Measurements from ENCODE around the gene ACSS3. TPM values are rescaled to one million over a fixed set of nuclear protein-coding genes. Genes with fewer than 3 reads are reported as not detected.
A peak's percentile ranks its signal among the peaks of the same experiment; 100 is the strongest.

Gene ACSS3
- polyA plus RNA-seq, 1 of the 3 experiments (the other 2 are of a cell fraction): 0.02 TPM

GRCh38 chr12:81300454-81300853 is 222.6 kb downstream of the ACSS3 start:
- ChIA-PET POLR2A (no interaction called here), CTCF (no interaction called here)
- Histone ChIP-seq H3K27ac (ENCODE audit: low read depth in 2 of 2, low read length in 1 of 2) (no peak overlapping the region), H2AFZ (ENCODE audit: low read depth) (no peak overlapping the region), H4K20me1 (ENCODE audit: insufficient read depth) (no peaks in the 10 kb centered on the region), H3K9me3 (no peaks in the 10 kb centered on the region), H3K9me2 (no peaks in the 10 kb centered on the region), H3K79me2 (ENCODE audit: insufficient read depth) (no peaks in the 10 kb centered on the region), H3K36me3 (replicated peaks in 1 of 2; ENCODE audit: control insufficient read depth in 1 of 2, insufficient read depth in 2 of 2, low read length in 1 of 2) (no peaks in the 10 kb centered on the region), H3K9ac (no peak overlapping the region), H3K27me3 (ENCODE audit: insufficient read depth) (no peaks in the 10 kb centered on the region), H3K4me3 (ENCODE audit: low read depth in 2 of 2, low read length in 1 of 2) (no peak overlapping the region), H3K4me2 (no peak overlapping the region), H3F3A (replicated peaks; ENCODE audit: insufficient read depth) (no peaks in the 10 kb centered on the region), H3K4me1 (ENCODE audit: control insufficient read depth in 1 of 2, insufficient read depth in 2 of 2, low read depth in 1 of 2, low read length in 1 of 2) (no peaks in the 10 kb centered on the region)
- no peak for DNase-seq
- TF ChIP-seq, protein P1, sequence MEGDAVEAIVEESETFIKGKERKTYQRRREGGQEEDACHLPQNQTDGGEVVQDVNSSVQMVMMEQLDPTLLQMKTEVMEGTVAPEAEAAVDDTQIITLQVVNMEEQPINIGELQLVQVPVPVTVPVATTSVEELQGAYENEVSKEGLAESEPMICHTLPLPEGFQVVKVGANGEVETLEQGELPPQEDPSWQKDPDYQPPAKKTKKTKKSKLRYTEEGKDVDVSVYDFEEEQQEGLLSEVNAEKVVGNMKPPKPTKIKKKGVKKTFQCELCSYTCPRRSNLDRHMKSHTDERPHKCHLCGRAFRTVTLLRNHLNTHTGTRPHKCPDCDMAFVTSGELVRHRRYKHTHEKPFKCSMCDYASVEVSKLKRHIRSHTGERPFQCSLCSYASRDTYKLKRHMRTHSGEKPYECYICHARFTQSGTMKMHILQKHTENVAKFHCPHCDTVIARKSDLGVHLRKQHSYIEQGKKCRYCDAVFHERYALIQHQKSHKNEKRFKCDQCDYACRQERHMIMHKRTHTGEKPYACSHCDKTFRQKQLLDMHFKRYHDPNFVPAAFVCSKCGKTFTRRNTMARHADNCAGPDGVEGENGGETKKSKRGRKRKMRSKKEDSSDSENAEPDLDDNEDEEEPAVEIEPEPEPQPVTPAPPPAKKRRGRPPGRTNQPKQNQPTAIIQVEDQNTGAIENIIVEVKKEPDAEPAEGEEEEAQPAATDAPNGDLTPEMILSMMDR (IDR thresholded peaks at IDR 0.05): no peak
- peak; percentile 79 for TF ChIP-seq REST (IDR thresholded peaks at IDR 0.05; ENCODE audit: low read depth, low read length)
- 30% methylated on average over 2 of the region's 2 CpGs for WGBS (ENCODE audit: low lambda C conversion rate)

DNA sequence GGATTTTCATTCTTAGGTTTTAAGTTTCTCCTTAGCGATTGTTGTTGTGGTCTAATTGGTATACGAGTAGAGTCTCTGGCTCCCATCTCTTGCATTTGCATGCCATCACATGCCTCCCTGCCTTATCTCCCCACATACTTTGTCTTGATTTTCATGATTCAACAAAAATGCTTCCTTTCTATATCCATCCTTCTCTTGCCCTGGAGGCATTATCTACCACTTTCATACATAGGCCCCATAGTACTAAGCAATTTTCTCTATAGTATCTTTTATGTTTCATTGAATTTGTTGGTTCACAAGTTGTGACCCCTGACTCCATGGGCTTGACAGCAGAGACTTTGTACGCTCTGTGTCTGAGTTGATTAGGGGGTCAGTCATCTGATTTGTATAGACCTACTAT is 226.1 kb downstream of the ACSS3 start:
- ChIA-PET POLR2A (no interaction called here), CTCF (no interaction called here)
- Histone ChIP-seq H3F3A (replicated peaks; ENCODE audit: insufficient read depth) (no peaks in the 10 kb centered on the region), H3K9me3 (no peaks in the 10 kb centered on the region), H3K4me1 (ENCODE audit: control insufficient read depth in 1 of 2, insufficient read depth in 2 of 2, low read depth in 1 of 2, low read length in 1 of 2) (no peaks in the 10 kb centered on the region), H3K4me3 (ENCODE audit: low read depth in 2 of 2, low read length in 1 of 2) (no peak overlapping the region), H3K4me2 (no peak overlapping the region), H3K27ac (ENCODE audit: low read depth in 2 of 2, low read length in 1 of 2) (no peak overlapping the region), H3K79me2 (ENCODE audit: insufficient read depth) (no peaks in the 10 kb centered on the region), H2AFZ (ENCODE audit: low read depth) (no peak overlapping the region), H4K20me1 (ENCODE audit: insufficient read depth) (no peaks in the 10 kb centered on the region), H3K36me3 (replicated peaks in 1 of 2; ENCODE audit: control insufficient read depth in 1 of 2, insufficient read depth in 2 of 2, low read length in 1 of 2) (no peaks in the 10 kb centered on the region), H3K9me2 (no peaks in the 10 kb centered on the region), H3K27me3 (ENCODE audit: insufficient read depth) (no peaks in the 10 kb centered on the region), H3K9ac (no peak overlapping the region)
- WGBS (ENCODE audit: low lambda C conversion rate): 26% methylated on average over 3 of the region's 3 CpGs
- DNase-seq: no peak
- TF ChIP-seq REST (IDR thresholded peaks at IDR 0.05; ENCODE audit: low read depth, low read length): no peak
- TF ChIP-seq RXRA (IDR thresholded peaks at IDR 0.05; ENCODE audit: borderline replicate concordance, low read depth): no peak
- no peak for TF ChIP-seq GATA2 (CRISPR knock-in tag; IDR thresholded peaks at IDR 0.05)
- TF ChIP-seq PBX3 (IDR thresholded peaks at IDR 0.05): no peak
- no peak for TF ChIP-seq EP300 (IDR thresholded peaks at IDR 0.05; ENCODE audit: borderline replicate concordance in 1 of 2, low read depth in 1 of 2, low read length in 1 of 2)
- TF ChIP-seq ZBTB33 (IDR thresholded peaks at IDR 0.05; ENCODE audit: borderline replicate concordance, low read depth): no peak
- TF ChIP-seq NRF1 (IDR thresholded peaks at IDR 0.05; ENCODE audit: low read depth, low read length): no peak
- TF ChIP-seq, protein P2, sequence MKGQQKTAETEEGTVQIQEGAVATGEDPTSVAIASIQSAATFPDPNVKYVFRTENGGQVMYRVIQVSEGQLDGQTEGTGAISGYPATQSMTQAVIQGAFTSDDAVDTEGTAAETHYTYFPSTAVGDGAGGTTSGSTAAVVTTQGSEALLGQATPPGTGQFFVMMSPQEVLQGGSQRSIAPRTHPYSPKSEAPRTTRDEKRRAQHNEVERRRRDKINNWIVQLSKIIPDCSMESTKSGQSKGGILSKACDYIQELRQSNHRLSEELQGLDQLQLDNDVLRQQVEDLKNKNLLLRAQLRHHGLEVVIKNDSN (IDR thresholded peaks at IDR 0.05; ENCODE audit: borderline replicate concordance, low read depth): no peak
- TF ChIP-seq JUND (IDR thresholded peaks at IDR 0.05): no peak
- TF ChIP-seq RAD21 (IDR thresholded peaks at IDR 0.05; ENCODE audit: low read length): no peak
- TF ChIP-seq IRF3 (IDR thresholded peaks at IDR 0.05; ENCODE audit: low read depth, low read length): no peak
